ENCODE data around the gene PHF19. TPM values are rescaled to one million over a fixed set of nuclear protein-coding genes. Genes with fewer than 3 reads are reported as not detected.

The PHF19 gene
- total and polyA plus RNA-seq, 2 donors (not counting 3 experiments of a cell fraction or from before 2014, with no cell fraction given), result 102 to 153 TPM

GRCh38 chr9:120859361-120859760 lies 17.6 kb downstream of the PHF19 start:
- Histone ChIP-seq H3K79me2 (ENCODE audit: control insufficient read depth, insufficient read depth, low read length) (no peaks in the 10 kb centered on the region), H3K9ac (replicated peaks; ENCODE audit: extremely low read depth, insufficient read depth, low read length) (no peak overlapping the region), H3K9me1 (replicated peaks; ENCODE audit: control insufficient read depth, extremely low read depth, insufficient read depth, low read length) (no peaks in the 10 kb centered on the region), H3K9me3 (replicated peaks; ENCODE audit: control insufficient read depth, insufficient read depth, low read length) (no peaks in the 10 kb centered on the region), H4K20me1 (replicated peaks; ENCODE audit: control insufficient read depth, extremely low read depth, insufficient read depth, low read length) (no peaks in the 10 kb centered on the region), H3K4me2 (ENCODE audit: insufficient read depth, low read length) (no peak overlapping the region), H3K4me3 (replicated peaks in 1 of 3; ENCODE audit: insufficient read depth in 1 of 3, low read depth in 1 of 3, low read length in 3 of 3) (no peak overlapping the region), H3K36me3 (ENCODE audit: control insufficient read depth in 2 of 2, extremely low read depth in 1 of 2, insufficient read depth in 2 of 2, low read length in 2 of 2) (peaks cover 26 to 36% of the 10 kb centered on the region in 2 experiments), H3K4me1 (ENCODE audit: control insufficient read depth, extremely low read depth, insufficient read depth, low read length) (no peaks in the 10 kb centered on the region), H3K27ac (ENCODE audit: insufficient read depth, low read depth, low read length) (no peak overlapping the region), H2AFZ (ENCODE audit: low read depth, low read length) (no peak overlapping the region), H3K27me3 (ENCODE audit: control insufficient read depth in 2 of 2, insufficient read depth in 2 of 2, low read length in 2 of 2) (no peaks in the 10 kb centered on the region)
- intact Hi-C loops (cut with micrococcal nuclease) (no loop called here), dilution Hi-C loops (cut with MboI; ENCODE audit: extremely low pct_ligation_motif_present, low sequenced_read_pairs) (no loop called here)
- CTCF ChIA-PET, result interaction anchor here (5.7 kb wide), 1 partner anchor 12 kb away, joined by 22 read pairs; no protein-coding TSS in a partner anchor
- POLR2A ChIA-PET, result no interaction called here
- DNase-seq (ENCODE audit: low read depth, low spot score) (no peak), FAIRE-seq (no peak)
- no TSS peak for BruUV-seq (replicated peaks)
- no peak for TF ChIP-seq POLR2AphosphoS5 (IDR thresholded peaks at IDR 0.05; ENCODE audit: insufficient read depth, low read depth, low read length)
- TF ChIP-seq JUN (IDR thresholded peaks at IDR 0.05; ENCODE audit: borderline replicate concordance, insufficient read depth, insufficient read length, low read depth), result no peak
- no peak for TF ChIP-seq MYC (IDR thresholded peaks at IDR 0.05; ENCODE audit: low read depth, low read length)

- H3K27me3 ChIP-seq (ENCODE audit: control insufficient read depth in 2 of 2, insufficient read depth in 2 of 2, low read length in 2 of 2), result no peaks in the 10 kb centered on the region
- intact Hi-C loops (cut with micrococcal nuclease) (no loop called here), dilution Hi-C loops (cut with MboI; ENCODE audit: extremely low pct_ligation_motif_present, low sequenced_read_pairs) (no loop called here)
- DNase-seq (ENCODE audit: low read depth, low spot score) (no peak), FAIRE-seq (no peak)
- no TSS peak for BruUV-seq (replicated peaks)
- no peak overlapping the region for H3K4me2 ChIP-seq (ENCODE audit: insufficient read depth, low read length)
- no peaks in the 10 kb centered on the region for H3K9me3 ChIP-seq (replicated peaks; ENCODE audit: control insufficient read depth, insufficient read depth, low read length)
- H3K4me3 ChIP-seq (replicated peaks in 1 of 3; ENCODE audit: insufficient read depth in 1 of 3, low read depth in 1 of 3, low read length in 3 of 3), result no peak overlapping the region
- peaks cover 20 to 32% of the 10 kb centered on the region in 2 experiments for H3K36me3 ChIP-seq (ENCODE audit: control insufficient read depth in 2 of 2, extremely low read depth in 1 of 2, insufficient read depth in 2 of 2, low read length in 2 of 2)
- H3K27ac ChIP-seq (ENCODE audit: insufficient read depth, low read depth, low read length), result no peak overlapping the region
- no peaks in the 10 kb centered on the region for H3K9me1 ChIP-seq (replicated peaks; ENCODE audit: control insufficient read depth, extremely low read depth, insufficient read depth, low read length)
- CTCF ChIA-PET, result interaction anchor here (0.7 to 5.7 kb wide), 2 partner anchors 11 kb away, joined by 4 to 22 read pairs; no protein-coding TSS in a partner anchor
- POLR2A ChIA-PET, result no interaction called here
- H3K9ac ChIP-seq (replicated peaks; ENCODE audit: extremely low read depth, insufficient read depth, low read length), result no peak overlapping the region
- no peaks in the 10 kb centered on the region for H3K4me1 ChIP-seq (ENCODE audit: control insufficient read depth, extremely low read depth, insufficient read depth, low read length)
- no peak for TF ChIP-seq JUN (IDR thresholded peaks at IDR 0.05; ENCODE audit: borderline replicate concordance, insufficient read depth, insufficient read length, low read depth)
- H3K79me2 ChIP-seq (ENCODE audit: control insufficient read depth, insufficient read depth, low read length), result no peaks in the 10 kb centered on the region
- no peaks in the 10 kb centered on the region for H4K20me1 ChIP-seq (replicated peaks; ENCODE audit: control insufficient read depth, extremely low read depth, insufficient read depth, low read length)
- H2AFZ ChIP-seq (ENCODE audit: low read depth, low read length), result no peak overlapping the region
These were observed 19.1 kb downstream of the PHF19 start for GRCh38 chr9:120857902-120858301.
